Frontal cortex (tissue), 4 donors: ENCODE results near the gene PROCR. TPM values are rescaled to one million over a fixed set of nuclear protein-coding genes. Genes with fewer than 3 reads are reported as not detected.
"Not testable (repeated sequence)": the region's sequence is repeated elsewhere in the genome, so short reads cannot be mapped to it uniquely, and the experiment has no call there.

ENCODE experiments used
- DNase-seq, 2 donors: peaks; one replicate each; pipeline ENCODE4 v3.0.0; 2012; ENCODE audit warnings: low spot score in 2 of 2
- FAIRE-seq: peaks from 2 replicates; lab custom pipeline; 2012; peaks lifted over from hg19 to GRCh38; lab: Jason Lieb, UNC
- total RNA-seq: library from RNA; depleted of rRNA; stranded (reverse); fragments of >200 nt; gene quantifications from one replicate; pipeline ENCODE4 v1.2.3, GENCODE V29; 2014
- donor health status: control.
- donor health status: control.
- donor health status: control.

The PROCR gene
- total RNA-seq, 1 donor from 2014 or later, result 4.9 TPM

DNA sequence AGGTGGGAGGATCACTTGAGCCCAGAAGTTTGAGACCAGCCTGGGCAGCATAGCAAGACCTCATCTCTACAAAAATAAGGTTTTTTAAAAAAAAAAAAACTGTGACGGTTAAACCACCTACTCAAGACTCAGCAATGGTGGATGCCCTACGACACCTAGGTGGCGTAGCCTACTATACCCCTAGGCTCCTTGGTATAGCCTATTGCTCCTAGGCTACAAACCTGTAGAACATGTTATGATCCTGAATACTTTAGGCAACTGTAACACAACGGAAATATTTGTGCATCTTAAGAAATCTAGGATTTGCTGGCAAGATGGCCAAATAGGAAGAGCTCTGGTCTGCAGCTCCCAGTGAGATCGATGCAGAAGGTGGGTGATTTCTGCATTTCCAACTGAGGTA is 11.5 kb upstream of the PROCR start:
- DNase-seq, FAIRE-seq: not testable (repeated sequence)

DNA sequence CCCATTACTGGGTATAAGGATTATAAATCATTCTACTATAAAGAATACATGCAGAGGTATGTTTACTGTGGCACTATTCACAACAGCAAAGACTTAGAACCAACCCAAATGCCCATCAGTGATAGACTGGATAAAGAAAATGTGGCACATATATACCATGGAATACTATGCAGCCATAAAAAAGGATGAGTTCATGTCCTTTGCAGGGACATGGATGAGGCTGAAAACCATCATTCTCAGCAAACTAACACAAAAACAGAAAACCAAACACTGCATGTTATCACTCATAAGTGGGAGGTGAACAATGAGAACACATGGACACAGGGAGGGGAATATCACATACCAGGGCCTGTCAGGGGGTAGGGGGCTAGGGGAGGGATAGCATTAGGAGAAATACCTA is 7.3 kb upstream of the PROCR start:
- FAIRE-seq, result not testable (repeated sequence)

DNA sequence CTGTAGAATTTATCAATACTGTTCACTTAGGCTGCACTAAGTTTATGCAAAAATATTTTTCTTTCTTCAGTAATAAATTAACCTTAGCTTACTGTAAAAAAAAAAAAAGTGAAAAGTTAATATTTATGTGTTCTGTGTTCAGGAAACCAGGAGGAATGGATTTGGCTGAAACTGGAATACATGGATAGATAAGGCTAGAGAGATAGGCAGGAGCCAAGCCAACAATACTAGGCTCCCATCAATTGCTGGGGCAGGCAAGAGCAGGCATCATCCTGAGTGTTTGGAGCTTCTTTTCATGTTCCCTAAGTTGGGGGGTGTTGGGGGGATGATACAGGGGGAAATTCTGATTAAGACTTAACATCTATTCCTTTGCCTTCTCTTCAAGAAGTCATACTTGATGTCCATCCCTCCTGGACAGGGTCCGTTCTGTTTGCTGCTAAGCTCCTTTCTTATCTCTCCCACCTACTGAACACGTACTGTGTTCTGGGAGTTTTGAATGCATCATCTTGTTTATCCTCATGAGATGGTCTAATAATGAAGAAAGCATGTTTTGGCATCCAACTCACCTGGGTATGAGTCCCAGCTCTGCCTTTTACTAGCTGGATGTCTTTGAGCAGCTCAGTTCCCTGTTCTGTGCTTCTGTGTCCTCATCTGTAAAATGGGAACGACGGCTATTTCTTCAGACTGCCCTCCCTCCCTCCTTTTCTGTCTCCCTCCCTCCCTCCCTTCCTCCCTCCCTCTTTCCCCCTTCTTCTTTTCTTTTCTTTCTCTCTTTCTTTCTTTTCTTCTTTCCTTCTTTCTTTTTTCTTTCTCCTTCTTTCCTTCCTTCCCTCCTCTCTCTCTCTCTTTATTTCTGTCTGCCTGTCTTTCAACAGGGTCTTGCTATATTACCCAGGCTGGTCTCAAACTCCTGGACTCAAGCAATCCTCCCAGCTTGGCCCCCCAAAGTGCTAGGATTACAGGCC is 6.4 kb upstream of the PROCR start:
- no peak for DNase-seq

More for the DNA sequence above, 7.3 kb upstream of the PROCR start:
- DNase-seq, result not testable (repeated sequence)

DNA sequence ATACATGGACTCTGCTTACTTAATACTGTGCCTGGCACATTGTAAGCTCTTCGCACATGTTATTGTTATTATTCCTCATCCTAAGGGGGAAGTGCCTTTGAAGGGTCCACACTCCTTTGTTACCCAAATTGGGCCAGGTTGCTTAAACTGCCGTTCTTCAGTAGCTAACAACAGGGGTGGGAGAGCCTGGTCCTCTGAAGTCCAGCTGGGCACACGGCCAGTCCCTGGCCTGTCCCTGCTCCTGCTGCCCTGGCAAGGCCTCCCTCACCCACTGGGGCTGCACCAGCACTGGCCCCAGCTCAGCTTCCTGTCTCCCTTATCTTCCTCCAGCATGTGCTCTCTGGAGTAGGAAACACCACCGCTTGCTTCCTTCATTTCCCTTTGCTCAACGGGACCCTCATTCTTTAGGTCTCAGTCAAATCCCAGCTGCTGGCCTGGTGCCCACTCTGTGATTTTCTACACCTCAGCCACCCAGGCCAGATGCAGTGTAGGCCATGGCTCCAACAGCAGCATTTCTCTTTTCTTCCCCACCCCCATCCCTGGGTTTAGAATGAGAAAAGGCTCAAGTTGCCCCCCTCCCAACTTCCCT is 5.5 kb upstream of the PROCR start:
- FAIRE-seq (no peak), DNase-seq (no peak)

More for the DNA sequence above, 6.4 kb upstream of the PROCR start:
- no peak for FAIRE-seq

GRCh38 chr20:35167787-35168186 is 4.1 kb upstream of the PROCR start:
- no peak for FAIRE-seq
- no peak for DNase-seq

GRCh38 chr20:35168701-35169409 is 3.0 kb upstream of the PROCR start:
- FAIRE-seq, DNase-seq: not testable (repeated sequence)

DNA sequence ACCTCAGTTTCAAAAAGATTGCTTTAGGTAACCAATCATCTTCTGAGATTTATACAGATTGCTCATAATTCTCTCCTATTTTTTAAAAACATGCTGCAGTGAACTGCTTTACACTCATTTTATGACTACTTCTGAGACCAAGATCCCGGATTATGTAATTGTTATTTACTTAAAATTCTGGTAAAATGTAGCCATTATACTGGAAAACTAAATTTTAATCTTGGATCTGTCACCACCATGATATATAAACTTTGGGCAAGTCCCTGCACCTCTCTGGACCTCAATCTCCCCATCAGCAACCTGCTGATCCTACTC is 477 bp upstream of the PROCR start:
- FAIRE-seq, result no peak

DNA sequence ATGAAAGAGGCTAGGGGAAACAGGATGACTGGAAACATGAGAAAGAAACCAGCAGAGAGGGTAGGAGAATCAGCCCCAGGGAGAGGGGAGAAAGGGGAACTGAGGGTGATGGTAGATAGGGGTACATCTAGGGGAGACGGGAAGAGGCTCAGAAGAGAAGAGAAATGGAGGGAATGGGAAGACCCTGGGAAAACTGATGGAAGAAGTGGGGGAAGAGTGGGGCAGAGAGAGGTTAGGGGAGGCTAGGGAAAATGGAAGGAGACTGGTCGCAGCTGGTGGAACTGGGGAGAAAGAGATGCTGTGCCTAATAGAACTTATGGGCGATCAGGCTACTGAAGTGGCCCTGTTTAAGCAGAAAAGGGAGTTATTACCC is 548 bp downstream of the PROCR start:
- no peak for DNase-seq
- FAIRE-seq, result no peak

More for the DNA sequence above, 477 bp upstream of the PROCR start:
- DNase-seq, result no peak

DNA sequence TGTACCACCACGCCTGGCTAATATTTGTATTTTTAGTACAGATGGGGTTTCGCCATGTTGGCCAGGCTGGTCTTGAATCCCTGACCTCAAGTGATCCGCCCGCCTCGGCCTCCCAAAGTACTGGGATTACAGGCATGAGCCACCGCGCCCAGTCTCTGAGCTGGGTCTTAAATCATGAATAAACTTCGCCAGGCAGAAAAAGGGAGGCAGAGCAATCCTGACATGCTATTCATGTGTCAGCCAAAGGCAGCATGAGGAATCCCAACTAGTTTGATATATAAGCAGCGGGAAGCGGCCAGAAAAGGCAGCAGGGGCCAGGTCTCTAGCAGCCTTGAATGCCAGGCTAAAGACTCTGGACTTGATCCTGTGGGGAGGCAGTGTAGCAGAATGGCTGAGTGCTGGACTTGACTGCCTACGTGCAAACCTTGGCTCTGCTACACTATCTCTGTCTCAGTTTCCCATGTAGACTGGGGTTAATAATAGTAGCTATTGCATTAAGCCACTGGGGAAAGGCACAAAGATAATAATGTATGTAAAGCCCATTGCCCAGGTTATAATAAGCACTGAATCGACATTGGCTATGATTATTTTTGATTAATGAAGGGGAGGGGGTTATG is 1.8 kb downstream of the PROCR start:
- DNase-seq (no peak), FAIRE-seq (no peak)

DNA sequence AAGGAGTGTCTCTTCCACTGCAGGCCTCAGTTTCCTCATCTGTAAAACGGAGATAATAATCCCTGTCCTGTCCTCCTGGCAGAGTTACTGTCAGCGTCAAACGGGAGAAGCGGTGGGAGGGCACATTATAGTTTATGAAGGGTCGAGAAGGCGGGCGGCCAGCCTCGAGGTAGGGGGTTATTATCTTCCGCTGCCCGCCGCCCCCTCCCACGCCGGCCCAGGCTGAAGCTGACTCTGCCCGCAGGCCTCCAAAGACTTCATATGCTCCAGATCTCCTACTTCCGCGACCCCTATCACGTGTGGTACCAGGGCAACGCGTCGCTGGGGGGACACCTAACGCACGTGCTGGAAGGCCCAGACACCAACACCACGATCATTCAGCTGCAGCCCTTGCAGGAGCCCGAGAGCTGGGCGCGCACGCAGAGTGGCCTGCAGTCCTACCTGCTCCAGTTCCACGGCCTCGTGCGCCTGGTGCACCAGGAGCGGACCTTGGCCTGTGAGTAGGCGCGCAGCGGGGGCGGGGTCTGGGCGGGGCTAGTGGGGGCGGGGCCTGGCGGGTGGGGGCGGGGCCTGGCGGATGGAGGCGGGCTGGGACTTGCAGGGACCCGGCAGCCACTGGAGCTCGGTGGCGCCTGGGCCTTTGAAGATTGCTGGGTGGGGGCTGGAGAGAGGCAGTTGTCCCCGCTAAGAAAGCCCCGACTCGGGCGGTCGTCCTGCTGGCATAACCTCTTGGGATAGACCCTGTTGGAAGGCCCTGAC is 2.8 kb downstream of the PROCR start:
- DNase-seq (peak in 1 of 2 donors; percentile 65), FAIRE-seq (no peak)

DNA sequence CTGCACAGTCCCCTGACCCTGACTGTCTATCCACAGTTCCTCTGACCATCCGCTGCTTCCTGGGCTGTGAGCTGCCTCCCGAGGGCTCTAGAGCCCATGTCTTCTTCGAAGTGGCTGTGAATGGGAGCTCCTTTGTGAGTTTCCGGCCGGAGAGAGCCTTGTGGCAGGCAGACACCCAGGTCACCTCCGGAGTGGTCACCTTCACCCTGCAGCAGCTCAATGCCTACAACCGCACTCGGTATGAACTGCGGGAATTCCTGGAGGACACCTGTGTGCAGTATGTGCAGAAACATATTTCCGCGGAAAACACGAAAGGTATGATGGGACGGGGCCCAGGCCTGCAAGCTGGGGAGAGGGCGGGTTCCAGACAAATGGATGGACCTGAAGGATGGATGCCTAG is 4.3 kb downstream of the PROCR start:
- DNase-seq (no peak), FAIRE-seq (no peak)

DNA sequence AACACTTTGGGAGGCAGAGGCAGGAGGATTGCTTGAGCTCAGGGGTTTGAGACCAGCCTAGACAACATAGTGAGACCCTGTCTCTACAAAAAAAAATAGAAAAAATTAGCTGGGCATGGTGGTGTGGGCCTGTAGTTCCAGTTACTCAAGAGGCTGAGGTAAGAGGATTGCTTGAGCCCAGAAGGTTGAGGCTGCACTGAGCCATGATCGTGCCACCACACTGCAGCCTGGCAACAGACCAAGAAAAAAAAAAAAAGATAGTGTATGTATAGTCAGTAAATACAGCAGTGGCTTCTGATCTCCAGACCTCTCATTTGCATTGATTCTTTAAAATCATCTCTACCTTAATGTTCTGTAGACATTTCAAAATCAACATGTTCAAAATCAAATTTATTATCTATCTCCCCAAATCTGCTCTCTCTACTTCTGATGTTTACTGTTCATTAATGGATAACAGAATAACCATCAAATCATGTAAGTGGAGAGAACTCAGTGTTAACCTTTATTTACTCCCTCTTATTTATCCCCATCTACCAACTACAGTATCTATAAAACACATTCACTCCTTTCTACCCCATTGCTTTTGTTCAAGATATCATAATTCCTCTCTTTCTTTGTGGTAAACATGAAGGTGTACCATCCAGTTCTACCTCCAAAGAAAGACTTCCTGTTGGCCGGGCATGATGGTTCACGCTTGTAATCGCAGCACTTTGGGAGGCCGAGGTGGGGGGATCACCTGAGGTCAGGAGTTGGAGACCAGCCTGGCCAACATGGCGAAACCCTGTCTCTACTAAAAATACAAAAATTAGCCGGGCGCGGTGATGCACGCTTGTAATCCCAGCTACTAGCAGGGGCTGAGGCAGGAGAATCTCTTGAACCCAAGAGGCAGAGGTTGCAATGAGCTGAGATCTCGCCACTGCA is 7.7 kb downstream of the PROCR start:
- FAIRE-seq, result no peak
- no peak for DNase-seq

DNA sequence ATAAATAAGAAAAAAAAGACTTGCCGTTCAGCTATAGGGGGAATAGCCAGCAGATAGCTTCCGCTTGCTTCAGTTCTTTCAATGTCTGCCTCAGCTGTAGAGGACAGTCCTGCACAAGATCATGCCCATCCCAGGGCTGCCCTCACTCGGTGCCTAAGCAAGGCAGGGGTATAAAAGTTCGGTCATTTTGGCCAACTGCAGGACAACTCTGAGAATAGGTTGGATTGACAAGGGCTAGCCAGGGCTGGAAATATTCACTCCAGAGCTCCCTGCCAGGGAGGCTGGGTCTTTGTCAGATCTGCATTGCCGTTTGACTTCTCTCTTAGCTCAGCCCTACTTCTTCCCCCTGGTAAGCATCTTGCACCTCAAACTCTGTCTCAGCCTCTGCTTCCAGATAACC is 8.4 kb downstream of the PROCR start:
- FAIRE-seq, result no peak

GRCh38 chr20:35181731-35182130 is 9.9 kb downstream of the PROCR start:
- FAIRE-seq, result no peak
- DNase-seq, result no peak

More for the DNA sequence above, 8.4 kb downstream of the PROCR start:
- no peak for DNase-seq

GRCh38 chr20:35186691-35187289 is 14.9 kb downstream of the PROCR start:
- DNase-seq, FAIRE-seq: not testable (repeated sequence)

DNA sequence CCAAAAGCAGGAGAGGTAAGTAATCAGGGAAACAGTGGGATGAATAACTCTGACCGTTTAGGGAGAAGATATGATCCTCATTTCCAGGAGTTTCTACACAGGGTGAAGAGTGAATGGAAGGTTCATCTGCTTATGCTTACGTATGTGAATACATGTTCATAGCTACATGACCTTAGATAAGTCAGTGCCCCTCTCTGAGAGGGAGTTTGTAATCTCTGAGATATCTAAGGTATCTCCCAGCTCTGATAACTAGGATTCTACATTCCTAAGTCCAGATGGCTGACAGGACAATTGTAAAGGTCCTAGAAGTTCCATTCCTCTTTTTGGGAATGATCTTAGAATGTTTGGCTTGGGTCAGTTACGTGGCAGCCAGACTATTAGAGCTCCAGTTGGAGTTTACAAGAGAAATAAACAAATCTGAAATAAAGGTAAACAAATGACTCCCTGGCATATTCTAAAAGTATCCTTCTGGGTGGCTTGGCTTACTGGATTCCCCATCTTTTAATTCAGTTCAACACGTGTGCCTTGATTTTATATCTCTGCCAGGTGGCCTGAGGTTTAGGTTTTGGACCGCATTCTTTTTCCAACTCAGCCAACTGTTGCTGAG is 15.8 kb downstream of the PROCR start:
- DNase-seq, result no peak
- FAIRE-seq, result no peak

DNA sequence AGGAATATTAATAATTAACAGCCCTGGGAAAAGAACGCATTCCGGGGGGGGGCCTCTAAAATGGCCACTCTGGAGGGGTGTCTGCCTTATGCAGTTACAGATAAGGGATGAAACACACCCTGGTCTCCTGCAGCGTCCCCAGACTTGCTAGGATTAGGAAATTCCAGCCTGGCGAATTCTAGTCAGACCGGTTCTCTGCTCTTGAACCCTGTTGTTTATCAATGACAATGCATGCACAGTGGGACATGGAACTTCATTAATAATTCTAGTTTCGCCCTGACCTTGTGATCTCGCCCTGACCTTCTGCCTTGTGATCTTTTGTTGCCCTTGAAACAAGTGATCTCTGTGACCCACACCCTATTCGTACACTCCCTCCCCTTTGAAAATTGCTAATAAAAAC is 17.4 kb downstream of the PROCR start:
- not testable (repeated sequence) for DNase-seq, FAIRE-seq

- FAIRE-seq (no peak), DNase-seq (no peak)
These were observed 18.7 kb downstream of the PROCR start for GRCh38 chr20:35190556-35190955.
